ENCODE measurements around the gene METTL5. TPM values are rescaled to one million over a fixed set of nuclear protein-coding genes. Genes with fewer than 3 reads are reported as not detected.

The METTL5 gene
- total and polyA plus RNA-seq, 9 of the 15 experiments (the other 6 are each of a cell fraction or from before 2014, with no cell fraction given), result 149 to 471 (median 224) TPM

DNA sequence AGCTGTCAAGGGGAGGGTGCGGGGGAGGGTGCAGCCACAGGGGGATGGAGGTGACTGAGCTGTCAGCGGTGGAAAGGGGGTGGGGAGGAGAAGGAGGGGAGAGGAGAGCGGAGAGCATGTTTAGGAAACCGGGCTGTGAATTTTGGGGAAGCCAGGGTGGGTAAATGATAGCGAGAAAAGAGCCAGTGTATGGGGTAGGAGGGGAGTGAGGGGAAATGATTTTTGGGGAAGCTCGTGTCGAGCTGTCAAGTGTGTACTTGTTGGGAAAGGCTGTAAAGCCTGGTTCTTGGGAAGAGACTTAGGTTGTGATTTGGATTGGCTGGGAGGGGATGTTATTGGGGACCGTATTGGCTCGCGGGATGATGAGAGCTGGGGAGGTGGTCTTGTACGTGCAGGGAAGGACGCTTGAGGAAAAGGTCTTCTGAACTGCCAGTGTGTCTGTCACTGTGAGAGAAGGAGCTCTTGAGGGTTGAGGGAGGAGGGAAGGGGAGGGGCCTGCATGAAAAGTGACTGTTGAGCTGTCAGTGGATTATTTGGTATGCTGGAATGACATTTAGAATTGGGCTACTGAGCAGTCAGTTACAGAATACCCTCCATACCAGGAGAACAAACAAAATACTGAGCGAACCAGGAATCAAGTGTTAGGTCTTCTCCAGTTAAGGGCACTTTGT is 3.6 kb upstream of the METTL5 start:
- Histone ChIP-seq H3K9me1 (ENCODE audit: control insufficient read depth, insufficient read depth, low read length) (no peaks in the 10 kb centered on the region), H3K4me1 (replicated peaks in 1 of 2; ENCODE audit: control insufficient read depth in 2 of 2, insufficient read depth in 2 of 2, low read length in 2 of 2) (peaks cover 22 to 35% of the 10 kb centered on the region in 2 experiments), H3K9me3 (replicated peaks; ENCODE audit: control insufficient read depth, insufficient read depth, low read depth, low read length) (no peaks in the 10 kb centered on the region), H3K27me3 (ENCODE audit: control insufficient read depth in 2 of 2, insufficient read depth in 2 of 2, low read length in 2 of 2) (no peaks in the 10 kb centered on the region), H3K27ac (ENCODE audit: extremely low read depth, low read depth, low read length) (peak overlapping the region; percentile 84), H2AFZ (ENCODE audit: low read depth, low read length) (0 out of 2 replicates have a peak overlapping the region, but pooled peaks have one; percentile 9), H3K4me3 (peak overlapping the region; percentile 87), H3K9ac (ENCODE audit: insufficient read depth in 1 of 2, low read depth in 2 of 2, low read length in 2 of 2) (peak overlapping the region; percentile 71 to 97), H3K79me2 (ENCODE audit: control insufficient read depth, insufficient read depth, low read length) (peaks cover 76% of the 10 kb centered on the region), H3K36me3 (ENCODE audit: control insufficient read depth, insufficient read depth, low read length) (peaks cover 23% of the 10 kb centered on the region), H3K4me2 (ENCODE audit: insufficient read depth, low read length) (peak overlapping the region; percentile 97), H4K20me1 (replicated peaks; ENCODE audit: control insufficient read depth, insufficient read depth, low read length) (peaks cover 14% of the 10 kb centered on the region)
- peak; percentile 70 for ATAC-seq
- peak; percentile 70 to 88 (median 76) for DNase-seq (ENCODE audit: extremely low read depth in 1 of 4, low spot score in 3 of 4)
- no TSS peak for BruUV-seq (replicated peaks)
- under 1% methylated on average over 11 of the region's 13 CpGs for WGBS (ENCODE audit: insufficient coverage, low coverage, missing lambda C conversion rate)
- intact Hi-C loops (cut with micrococcal nuclease) (loop anchor here (1.0 to 10.0 kb wide), 2 partner anchors 12 to 537 kb away; no protein-coding TSS in a partner anchor), in situ Hi-C loops (cut with MboI) (no loop called here)
- peak; percentile 85 for FAIRE-seq
- ChIA-PET CTCF (ENCODE audit: low intra/inter-chr PET ratio) (interaction anchor here (2.7 to 4.8 kb wide), 2 partner anchors 49 to 100 kb away, joined by 7 to 74 read pairs; no protein-coding TSS in a partner anchor), POLR2A (interaction anchor here (0.6 to 6.2 kb wide), 32 partner anchors 12 to 496 kb away, joined by 3 to 71 read pairs (median 4); partner anchors contain the start of genes FASTKD1 and PPIG)
- TF ChIP-seq EP400 (IDR thresholded peaks at IDR 0.05), result 0 out of 2 replicates have a peak, but pooled peaks have one; percentile 20
- TF ChIP-seq, protein P1, sequence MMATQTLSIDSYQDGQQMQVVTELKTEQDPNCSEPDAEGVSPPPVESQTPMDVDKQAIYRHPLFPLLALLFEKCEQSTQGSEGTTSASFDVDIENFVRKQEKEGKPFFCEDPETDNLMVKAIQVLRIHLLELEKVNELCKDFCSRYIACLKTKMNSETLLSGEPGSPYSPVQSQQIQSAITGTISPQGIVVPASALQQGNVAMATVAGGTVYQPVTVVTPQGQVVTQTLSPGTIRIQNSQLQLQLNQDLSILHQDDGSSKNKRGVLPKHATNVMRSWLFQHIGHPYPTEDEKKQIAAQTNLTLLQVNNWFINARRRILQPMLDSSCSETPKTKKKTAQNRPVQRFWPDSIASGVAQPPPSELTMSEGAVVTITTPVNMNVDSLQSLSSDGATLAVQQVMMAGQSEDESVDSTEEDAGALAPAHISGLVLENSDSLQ (IDR thresholded peaks at IDR 0.05), result peak; percentile 96
- TF ChIP-seq SAP30 (IDR thresholded peaks at IDR 0.05; ENCODE audit: borderline replicate concordance, insufficient read depth, low read depth, low read length, poor library complexity, severe bottlenecking), result peak; percentile 97
- TF ChIP-seq, protein P2, sequence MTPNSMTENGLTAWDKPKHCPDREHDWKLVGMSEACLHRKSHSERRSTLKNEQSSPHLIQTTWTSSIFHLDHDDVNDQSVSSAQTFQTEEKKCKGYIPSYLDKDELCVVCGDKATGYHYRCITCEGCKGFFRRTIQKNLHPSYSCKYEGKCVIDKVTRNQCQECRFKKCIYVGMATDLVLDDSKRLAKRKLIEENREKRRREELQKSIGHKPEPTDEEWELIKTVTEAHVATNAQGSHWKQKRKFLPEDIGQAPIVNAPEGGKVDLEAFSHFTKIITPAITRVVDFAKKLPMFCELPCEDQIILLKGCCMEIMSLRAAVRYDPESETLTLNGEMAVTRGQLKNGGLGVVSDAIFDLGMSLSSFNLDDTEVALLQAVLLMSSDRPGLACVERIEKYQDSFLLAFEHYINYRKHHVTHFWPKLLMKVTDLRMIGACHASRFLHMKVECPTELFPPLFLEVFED (CRISPR knock-in tag; conservative IDR thresholded peaks at IDR 0.05), result 0 out of 2 replicates have a peak, but pooled peaks have one; percentile 90
- TF ChIP-seq NFRKB (IDR thresholded peaks at IDR 0.05; ENCODE audit: low read depth), result peak; percentile 30; the same call in 1 of the 2 replicates
- no peak for TF ChIP-seq FOS (IDR thresholded peaks at IDR 0.05; ENCODE audit: extremely low read depth, insufficient read length)
- peak; percentile 10 for TF ChIP-seq TBP (optimal IDR thresholded peaks at IDR 0.05; ENCODE audit: low read depth, low read length)
- TF ChIP-seq ELF4 (CRISPR knock-in tag; IDR thresholded peaks at IDR 0.05), result peak; percentile 23; the same call in 1 of the 2 replicates
- TF ChIP-seq MXI1 (IDR thresholded peaks at IDR 0.05; ENCODE audit: low read depth, low read length), result peak; percentile 88; the same call in 1 of the 2 replicates
- TF ChIP-seq POLR2A (conservative IDR thresholded peaks at IDR 0.05), result 0 out of 2 replicates have a peak, but pooled peaks have one; percentile 43
- TF ChIP-seq, protein P3, sequence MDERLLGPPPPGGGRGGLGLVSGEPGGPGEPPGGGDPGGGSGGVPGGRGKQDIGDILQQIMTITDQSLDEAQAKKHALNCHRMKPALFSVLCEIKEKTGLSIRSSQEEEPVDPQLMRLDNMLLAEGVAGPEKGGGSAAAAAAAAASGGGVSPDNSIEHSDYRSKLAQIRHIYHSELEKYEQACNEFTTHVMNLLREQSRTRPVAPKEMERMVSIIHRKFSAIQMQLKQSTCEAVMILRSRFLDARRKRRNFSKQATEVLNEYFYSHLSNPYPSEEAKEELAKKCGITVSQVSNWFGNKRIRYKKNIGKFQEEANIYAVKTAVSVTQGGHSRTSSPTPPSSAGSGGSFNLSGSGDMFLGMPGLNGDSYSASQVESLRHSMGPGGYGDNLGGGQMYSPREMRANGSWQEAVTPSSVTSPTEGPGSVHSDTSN (CRISPR knock-in tag; IDR thresholded peaks at IDR 0.05; ENCODE audit: low read depth), result no peak
- TF ChIP-seq, protein P3 (tag; conservative IDR thresholded peaks at IDR 0.05; ENCODE audit: low read depth), result peak; percentile 85
- no peak for TF ChIP-seq POLR2AphosphoS5 (IDR thresholded peaks at IDR 0.05; ENCODE audit: control insufficient read depth, insufficient read depth, low read depth, low read length)
- no peak for TF ChIP-seq ZNF436 (CRISPR knock-in tag; IDR thresholded peaks at IDR 0.05)
- TF ChIP-seq HES1 (IDR thresholded peaks at IDR 0.05; ENCODE audit: low read depth), result no peak
- peak in 1 of 2 experiments; percentile 93; a peak in 2 of 4 replicates for TF ChIP-seq KDM1A (IDR thresholded peaks at IDR 0.05)

Data from K562 (cell line).